GM19328 (cell line): Measurements from ENCODE around the gene FBXL17.

Source experiments
- ATAC-seq: cut with Tn5 transposase; IDR thresholded peaks from one replicate; pipeline ENCODE4 v1.9.1; 2021; ENCODE audit warnings: mild to moderate bottlenecking, moderate library complexity; ENCODE audit not compliant: unreplicated experiment

The FBXL17 gene

DNA sequence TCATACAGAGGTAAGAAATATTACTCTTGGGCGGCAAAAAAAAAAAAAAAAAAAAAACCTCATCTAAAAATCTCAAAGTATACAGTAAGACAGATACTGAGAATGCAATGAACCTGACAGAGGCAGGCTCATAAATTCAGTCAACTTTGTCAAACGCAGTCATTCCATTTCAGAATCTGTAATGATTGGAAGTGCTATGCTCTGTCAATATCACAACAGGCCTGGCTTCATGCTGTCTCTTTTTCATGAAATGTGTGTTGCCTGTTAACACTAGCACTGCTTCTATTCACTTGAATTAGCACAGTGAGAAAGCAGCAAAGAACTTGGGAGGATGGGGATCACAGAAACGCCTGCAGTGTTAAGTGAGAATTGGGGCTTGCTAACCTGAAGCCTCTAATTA, 510.9 kb downstream of the FBXL17 start:
- ATAC-seq = no peak

DNA sequence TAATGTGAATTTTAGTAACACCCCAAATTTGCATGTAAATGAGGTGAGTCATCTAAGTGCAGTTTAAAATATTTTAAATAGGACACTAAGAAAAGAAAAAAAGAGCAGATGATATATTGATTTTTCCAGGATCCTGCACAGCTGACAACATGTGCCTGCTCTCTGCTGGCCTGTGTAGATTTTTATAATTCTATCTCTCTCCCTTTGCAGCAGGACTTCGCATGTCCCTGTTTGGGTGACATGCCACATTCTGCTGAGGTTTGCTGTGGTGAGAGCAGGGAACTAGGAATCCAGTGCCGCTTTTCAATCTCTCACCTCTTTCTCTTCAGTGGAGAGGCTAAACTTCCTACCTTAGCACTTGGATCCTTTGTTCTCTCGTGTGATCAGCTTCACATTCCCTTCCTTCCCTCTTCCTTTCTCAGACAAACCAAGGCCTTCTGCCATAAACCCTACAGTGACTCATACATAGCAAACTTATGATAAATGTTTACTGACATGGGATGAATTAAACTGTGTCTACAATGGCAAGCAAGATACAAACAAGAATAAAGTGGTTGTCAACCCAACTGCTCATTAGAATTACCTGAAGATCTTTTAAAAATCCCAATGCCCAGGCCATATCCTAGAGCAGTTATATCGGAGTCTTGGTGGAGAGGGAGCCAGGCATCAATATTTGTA, 512.3 kb downstream of the FBXL17 start:
- ATAC-seq = no peak

DNA sequence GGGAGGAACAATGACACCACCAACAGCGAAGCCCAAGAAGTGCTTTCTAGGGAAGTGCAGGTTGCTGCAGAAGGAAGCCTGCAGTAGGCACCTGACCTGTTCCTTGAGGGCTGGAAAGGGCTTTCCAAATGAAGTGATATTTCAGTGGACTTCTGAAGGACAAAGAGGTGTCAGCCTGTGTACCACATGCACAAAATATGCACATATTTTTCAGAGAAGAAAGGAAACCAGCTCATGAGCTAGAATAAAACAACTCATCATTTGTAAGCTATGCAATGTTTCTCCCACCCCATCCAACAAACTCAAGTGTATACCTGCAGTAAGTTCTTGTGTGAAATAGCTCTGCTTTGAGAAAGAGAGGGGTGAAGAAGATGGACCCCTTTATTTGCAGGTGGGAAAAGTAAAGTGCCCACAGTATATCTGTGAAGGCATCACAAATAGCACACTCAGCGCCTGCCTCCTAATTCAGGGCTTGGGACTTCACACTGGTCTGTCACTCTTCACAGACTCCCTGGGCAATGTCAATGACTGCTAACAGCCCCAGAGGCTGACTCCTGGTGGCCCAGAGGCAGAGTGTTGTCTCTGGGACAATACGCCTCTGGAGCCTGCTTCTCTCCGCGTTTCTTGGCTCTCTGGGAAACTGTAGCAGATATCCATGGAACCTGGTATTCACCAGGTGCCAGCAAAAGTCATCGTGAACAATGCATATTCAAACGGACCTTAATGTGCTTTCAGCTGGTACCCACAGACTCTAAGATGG, 513.1 kb downstream of the FBXL17 start:
- no peak for ATAC-seq

DNA sequence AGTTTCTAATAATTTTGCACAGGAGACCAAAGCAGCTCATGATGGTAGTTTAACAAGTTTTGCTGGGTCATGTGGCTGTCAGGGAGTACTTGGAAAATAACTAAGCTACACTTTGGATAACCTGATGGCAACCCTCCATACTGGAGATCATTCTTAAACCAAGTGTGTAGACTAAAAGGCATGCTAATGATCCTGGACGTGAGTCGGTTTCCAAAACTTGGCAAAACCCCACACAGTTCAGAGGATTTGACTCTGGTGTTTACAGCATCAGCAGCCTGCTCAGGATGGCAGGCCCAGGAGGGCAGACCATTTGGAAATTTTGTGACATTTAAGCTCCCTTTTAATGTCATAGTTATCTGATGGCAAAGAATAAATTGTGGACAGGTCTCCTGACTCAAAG, 514.6 kb downstream of the FBXL17 start:
- no peak for ATAC-seq

DNA sequence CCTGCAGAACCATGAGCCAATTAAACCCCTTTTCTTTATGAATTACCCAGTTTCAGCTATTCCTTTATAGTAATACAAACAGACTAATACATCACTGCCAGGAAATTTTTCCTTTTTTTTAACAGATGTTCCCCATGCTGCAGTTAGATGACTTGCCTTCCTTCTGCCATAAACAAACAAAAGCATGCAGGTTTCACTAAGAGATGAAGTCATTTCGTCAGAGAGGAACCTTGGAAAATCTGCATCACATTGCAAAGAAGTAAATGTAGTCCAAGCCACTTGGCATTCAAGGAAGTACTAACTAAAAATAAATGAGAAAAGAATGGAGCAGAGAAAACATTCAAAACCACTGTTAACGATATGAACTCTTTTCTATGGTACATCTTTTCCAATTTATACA, 517.1 kb downstream of the FBXL17 start:
- no peak for ATAC-seq

DNA sequence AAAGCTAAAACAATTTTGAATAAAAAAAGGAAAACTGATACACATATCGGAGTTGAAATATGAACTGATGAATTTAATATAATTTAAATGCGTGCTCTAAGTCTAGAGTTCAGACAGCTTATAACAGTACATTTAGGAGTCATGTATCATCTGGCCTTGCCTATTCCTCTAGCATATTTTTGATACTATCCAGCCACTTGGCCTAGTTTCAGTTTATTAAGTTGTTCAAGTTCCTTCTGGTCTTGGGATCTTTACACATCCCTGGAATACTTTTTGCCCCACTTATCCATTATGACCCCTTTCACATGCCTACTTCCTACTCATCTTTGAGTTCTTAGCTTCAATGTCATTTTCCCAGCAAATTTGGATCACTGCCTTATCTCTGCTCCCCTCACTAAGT, 518.8 kb downstream of the FBXL17 start:
- ATAC-seq = no peak

DNA sequence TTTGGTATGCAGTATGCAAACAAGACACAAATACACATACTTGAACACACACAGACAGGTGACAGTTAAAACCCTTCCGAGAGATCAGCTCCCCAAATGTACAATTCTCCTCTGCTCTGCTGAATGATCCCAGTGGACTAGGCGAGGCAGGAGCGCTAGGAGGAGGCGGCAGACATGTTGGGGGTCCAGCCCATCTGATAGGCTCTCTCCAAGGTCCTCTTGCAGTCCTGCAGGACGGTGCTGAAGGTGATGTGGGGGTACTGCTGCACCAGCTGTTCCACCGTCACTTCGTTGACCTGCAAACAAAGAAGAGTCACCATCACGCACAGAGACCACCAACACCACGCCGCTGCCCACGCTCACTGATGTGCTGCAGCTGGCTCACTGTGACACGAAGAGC, 520.3 kb downstream of the FBXL17 start:
- ATAC-seq = no peak

DNA sequence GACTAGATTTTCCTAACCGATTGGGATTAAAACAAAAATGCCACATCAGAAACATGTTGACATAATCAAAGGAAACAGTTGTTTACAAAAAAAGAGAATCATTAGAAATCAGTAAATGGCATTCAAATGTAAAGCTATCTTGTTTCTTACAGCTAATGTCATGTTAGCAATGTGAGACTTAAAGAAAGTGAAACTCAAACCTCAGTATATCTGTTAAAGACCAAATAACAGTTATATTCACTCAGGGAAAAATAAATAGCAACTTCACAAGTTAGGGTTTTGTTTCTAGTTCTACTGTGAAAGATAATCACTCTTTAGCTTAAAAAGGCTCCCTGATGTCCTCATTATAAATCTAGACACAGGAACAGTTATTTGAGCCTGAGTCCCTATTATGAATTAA, 521.9 kb downstream of the FBXL17 start:
- no peak for ATAC-seq

DNA sequence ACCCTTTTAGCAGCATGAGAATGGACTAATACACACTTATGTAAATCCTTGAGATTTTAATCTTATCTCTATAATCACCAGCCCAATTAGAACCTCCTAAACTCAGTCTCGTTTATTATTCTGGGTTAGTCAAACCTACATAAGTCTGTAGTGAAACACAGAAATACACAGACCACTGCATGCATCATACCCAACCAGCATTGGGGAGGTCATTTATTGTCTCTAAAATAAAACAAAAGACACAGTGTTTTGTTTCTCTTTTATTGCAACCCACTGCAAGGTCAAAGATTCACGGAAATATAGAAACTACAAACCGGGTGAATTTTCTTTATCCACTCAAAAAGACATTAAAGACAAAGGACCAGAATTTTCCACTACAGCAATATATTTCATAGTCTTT, 523.1 kb downstream of the FBXL17 start:
- no peak for ATAC-seq

DNA sequence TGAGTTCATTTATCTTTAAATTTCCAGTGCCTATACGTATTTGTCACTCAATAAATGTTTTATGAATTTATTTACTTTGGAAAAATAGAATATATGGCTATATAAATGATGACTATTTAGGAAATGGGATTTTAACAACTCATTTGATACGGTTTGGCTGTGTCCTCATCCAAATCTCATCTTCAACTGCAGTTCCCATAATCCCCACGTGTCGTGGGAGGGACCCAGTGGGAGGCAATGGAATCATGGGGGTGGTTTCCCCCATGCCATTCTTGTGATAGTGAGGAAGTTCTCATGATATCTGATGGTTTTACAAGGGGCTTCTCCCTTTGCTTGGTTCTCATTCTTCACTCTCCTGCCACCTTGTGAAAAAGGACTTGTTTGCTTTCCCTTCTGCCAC, 523.6 kb downstream of the FBXL17 start:
- ATAC-seq = no peak

DNA sequence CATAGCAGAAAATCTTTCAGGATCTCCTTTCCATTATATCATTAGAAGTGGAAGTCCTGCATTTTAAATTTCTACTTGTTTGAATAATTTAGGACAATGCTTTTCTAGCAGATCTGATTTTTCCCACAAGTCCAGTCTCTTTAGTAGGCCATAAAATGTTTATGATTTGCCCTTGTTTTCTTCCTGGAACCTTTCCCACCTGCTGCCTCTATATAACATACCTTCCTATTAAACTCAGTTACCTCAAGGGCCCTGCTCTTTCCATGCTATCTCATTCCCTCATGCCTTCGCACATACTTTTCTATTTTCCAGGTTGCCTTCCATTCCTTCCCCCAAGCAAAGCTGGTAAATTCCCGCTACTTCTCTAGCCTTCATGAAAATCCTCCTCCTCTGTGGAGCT, 524.1 kb downstream of the FBXL17 start:
- no peak for ATAC-seq

DNA sequence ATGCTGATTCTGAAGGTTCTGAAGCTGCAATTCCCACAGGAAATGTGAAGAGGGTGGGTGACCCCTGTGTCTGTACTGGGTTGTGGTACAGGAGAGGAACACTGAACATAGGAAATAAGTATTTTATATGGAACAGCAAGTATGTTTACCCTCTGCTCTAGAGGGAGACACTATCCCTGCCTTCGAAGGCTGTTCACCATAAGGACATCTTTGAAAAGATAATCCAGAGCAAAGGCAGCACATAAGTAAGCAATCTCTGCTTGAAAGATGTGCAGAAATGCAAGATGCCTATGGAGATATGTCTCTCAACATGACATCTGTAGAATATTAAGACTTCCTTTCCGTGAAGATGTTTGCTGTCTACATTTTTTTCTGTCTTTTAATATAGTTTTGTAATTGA, 526.7 kb downstream of the FBXL17 start:
- no peak for ATAC-seq

DNA sequence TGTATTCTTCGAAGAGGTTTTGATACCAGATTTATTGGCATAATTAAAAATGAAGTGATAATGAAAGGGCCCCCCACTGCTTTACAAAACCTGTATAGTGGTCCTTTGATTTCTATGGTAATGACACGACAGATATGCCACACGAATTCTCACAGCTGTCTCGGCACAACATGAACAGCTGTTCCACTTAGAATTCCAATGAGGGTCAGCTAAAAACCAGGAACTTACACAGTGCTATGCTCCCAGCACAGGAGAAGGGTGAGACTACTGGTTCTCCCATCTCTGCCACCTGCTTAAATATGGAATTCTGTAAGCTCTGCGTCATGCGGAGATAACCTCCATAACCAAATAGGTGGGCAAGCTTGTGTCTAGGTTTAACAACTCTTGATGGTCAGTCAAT, 528.2 kb downstream of the FBXL17 start:
- ATAC-seq = no peak

DNA sequence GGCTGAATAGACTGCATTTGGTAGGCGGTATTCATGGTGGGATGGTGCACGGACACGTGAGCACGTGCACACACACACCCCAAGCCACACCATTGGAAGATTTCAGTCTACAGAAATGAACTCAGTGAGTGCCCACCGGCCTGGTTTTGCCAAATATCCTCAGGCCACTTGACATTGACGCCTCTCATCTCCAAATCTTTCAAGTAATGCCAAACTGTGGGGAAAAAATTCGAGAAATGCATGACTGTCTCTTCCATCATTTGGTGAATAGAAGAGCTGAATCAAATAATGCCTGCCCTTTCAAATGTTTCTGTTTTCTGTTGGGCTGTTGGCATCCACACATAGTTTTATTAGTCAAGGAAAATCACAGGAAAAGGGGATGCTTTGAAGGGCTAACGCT, 528.9 kb downstream of the FBXL17 start:
- ATAC-seq = no peak

DNA sequence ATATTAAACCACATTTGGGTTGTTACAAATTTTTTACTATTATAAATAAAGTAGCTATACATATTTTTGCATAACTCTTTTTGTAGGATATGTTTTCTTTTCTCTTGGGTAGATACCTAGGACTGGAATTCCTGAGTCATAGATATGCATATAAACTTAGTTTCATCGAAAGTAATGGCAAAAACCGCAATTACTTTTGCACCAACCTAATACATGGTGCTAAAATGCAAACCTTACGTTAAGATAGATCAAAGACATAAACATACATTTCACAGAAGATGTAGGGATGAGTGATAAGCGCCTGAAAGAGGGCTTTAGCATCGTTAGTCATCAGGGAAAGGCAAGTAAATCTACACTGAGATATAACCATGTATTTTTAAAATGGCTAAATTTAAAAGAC, 532.8 kb downstream of the FBXL17 start:
- no peak for ATAC-seq

DNA sequence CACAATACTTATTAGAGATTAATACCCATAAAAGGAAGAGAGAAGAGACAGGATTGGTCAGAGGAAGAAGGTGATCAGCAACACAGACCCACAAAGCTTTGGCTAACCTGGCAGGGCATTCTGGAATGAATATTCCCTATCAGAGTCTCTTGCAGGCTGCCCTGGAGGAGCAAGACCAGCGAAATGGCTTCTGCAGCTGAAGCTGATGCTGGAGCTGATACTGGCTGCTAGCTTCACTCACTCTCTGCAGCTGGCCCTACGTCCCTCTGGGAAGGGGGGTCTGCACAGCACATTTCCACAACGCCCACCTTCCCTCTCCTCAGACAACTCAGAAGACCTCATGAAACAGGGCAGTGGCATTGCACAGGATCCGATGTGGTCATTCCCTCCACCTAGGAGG, 541.3 kb downstream of the FBXL17 start:
- no peak for ATAC-seq

DNA sequence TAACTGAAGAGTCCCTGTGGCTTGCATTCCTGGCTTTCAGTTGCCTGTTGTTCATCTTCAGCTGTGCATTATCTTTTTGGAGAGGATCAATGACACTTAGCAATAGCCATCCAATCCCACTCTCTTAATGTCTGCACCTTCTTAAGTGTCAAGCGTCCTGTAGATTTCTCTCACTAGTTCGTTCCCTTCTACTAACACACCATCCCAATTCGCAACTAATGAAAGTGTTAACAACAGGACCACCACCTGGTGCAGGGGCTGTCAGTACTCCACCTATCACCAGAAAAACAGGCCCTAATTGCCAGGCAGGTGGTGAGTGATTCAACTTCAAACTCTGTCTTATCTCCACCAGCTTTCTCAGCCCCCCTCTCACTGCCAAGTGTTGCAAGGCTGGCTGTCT, 541.7 kb downstream of the FBXL17 start:
- ATAC-seq = no peak

DNA sequence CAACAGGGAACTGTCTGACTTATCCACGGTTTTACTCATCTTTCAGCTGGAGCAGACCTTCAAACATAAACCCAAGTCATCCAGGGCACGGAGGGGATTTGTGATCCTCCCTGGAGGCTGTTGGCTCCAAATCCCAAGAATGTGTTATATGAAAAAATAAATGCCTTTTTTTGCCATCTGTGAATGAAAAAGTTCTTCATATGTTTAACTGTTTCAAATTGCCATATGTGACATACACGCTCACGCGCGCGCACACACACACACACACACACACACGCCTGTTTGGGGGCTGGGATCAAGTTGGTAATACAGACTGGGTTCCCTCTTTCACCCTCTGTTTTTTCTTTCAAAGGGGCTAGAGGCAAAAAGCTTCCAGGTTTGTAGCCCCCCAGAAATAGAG, 546.8 kb downstream of the FBXL17 start:
- no peak for ATAC-seq

DNA sequence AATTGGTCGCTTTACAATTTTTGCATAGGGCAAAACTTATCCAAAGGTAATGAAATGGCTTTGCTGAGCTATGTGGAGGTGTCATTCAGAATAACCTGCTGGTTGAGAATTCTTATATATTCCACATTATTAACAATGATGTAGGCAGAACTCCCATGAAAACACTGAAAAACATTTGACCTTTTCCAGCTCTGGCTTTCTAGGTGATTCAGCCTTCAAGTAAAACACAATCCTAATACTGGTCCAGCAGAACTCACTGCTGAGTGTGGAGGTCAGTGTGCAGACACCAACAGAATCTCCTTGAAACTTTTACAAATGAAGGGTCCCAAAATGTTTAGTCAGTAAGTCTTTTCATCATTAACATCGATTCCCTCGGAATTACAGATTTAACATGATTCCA, 549.2 kb downstream of the FBXL17 start:
- ATAC-seq = no peak

DNA sequence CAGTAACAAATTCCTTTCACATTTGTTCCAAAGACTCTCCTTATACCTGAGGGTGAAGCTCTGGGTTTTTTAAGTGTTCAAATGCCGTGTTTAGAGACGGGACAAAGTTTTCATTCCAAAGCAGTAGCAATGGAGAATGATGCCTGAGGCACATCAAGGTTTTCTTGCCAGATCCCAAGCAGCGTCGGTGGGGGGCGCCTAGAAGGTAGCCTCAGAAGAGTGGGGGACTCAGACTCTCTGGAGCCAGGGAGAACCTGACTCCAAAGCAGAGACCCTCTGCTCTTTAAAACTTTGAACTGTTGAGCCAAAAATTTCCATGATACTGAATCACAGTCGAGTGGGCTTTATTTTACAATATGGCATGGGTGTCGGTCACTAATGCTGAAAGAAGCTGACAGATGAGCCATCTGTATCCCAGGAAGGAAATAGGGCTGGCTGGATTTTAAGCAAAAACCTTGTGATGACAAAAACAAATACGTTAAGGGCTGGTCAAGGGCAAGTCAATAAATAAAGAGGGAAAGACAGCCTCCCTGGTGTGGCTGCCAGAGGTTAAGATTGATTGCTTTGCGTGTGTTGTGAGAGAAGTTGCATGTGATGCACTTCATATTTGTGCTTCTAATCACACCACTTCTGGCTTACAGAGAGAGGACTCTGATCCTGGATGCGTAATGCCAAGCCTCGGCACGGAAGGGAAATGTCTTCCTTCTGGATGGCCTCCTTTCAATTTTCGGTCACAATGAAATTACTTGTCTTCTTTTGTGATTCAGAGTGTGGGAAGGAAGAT, 550.1 kb downstream of the FBXL17 start:
- ATAC-seq = no peak

DNA sequence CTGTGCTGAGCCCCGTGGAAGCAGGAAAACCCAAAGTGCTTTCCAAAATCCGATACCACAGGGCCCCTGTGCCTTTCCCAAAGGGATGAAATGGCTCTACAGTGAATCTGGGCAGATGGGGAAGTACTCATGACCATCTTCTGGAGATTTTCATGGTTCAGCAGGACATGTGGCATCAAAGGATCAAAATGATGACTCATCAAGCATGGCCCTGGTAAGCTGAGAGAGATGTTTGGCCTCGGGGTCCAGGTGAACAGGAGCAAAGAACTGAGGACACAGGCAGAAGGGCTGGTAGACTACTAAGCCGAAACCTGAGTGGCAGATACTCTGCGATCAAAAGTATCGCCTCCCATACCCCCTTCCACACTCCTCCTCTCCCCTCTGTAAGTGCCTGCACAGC, 551.1 kb downstream of the FBXL17 start:
- no peak for ATAC-seq
